CD14-positive monocyte (primary cell): ENCODE measurements around the gene UNC13C. TPM values are rescaled to one million over a fixed set of nuclear protein-coding genes. Genes with fewer than 3 reads are reported as not detected.

Experiments used
- DNase-seq, 3 donors: peaks; one replicate each; pipeline ENCODE4 v3.0.0-alpha.2; 2011 to 2022
- H2AFZ ChIP-seq: 2 replicates; pipeline ENCODE4 v1.6.0; 2012; ENCODE audit warnings: mild to moderate bottlenecking, low read depth, low read length, inconsistent platforms; ENCODE audit not compliant: insufficient read depth, poor library complexity, severe bottlenecking
- H3K27ac ChIP-seq, 2 donors: 1 replicate in 1 of 2; 2 replicates in 1 of 2; pipeline ENCODE4 v1.5.1; 2012 to 2013; ENCODE audit warnings: low read length in 2 of 2, control low read depth in 1 of 2, inconsistent platforms in 1 of 2, low read depth in 1 of 2, mild to moderate bottlenecking in 1 of 2
- H3K27me3 ChIP-seq, 2 donors: one replicate each; pipeline versions ENCODE4 v1.6.0 to v1.6.1; 2011 to 2013; ENCODE audit warnings: low read length in 2 of 2; ENCODE audit not compliant: control insufficient read depth in 2 of 2, insufficient read depth in 2 of 2
- H3K36me3 ChIP-seq, 2 donors: replicated peaks in 1 of 2; 1 replicate in 1 of 2; 2 replicates in 1 of 2; pipeline versions ENCODE4 v1.5.1 to v1.6.1; 2012 to 2013; ENCODE audit warnings: low read length in 2 of 2, control low read depth in 1 of 2, inconsistent platforms in 1 of 2, mild to moderate bottlenecking in 1 of 2; ENCODE audit not compliant: insufficient read depth in 2 of 2, control insufficient read depth in 1 of 2
- H3K4me1 ChIP-seq, 2 donors: 1 replicate in 1 of 2; 2 replicates in 1 of 2; pipeline versions ENCODE4 v1.5.1 to v1.6.1; 2012 to 2013; ENCODE audit warnings: low read length in 2 of 2, control low read depth in 1 of 2, inconsistent platforms in 1 of 2, mild to moderate bottlenecking in 1 of 2, moderate library complexity in 1 of 2; ENCODE audit not compliant: insufficient read depth in 2 of 2, control insufficient read depth in 1 of 2
- H3K4me2 ChIP-seq: replicated peaks from 2 replicates; pipeline ENCODE3; 2012; ENCODE audit warnings: low read length, moderate library complexity, mild to moderate bottlenecking; ENCODE audit not compliant: poor library complexity, severe bottlenecking; ENCODE audit errors: extremely low read depth
- H3K4me3 ChIP-seq, 3 experiments: fragments of 200-600 bp in 1 of 3; sonication (generic) in 1 of 3; replicated peaks in 1 of 3; 1 replicate in 2 of 3; 2 replicates in 1 of 3; pipeline ENCODE4 v1.5.1; 2011 to 2013; ENCODE audit warnings: low read length in 3 of 3, mild to moderate bottlenecking in 3 of 3, control low read depth in 2 of 3, low read depth in 2 of 3, inconsistent platforms in 1 of 3, moderate library complexity in 1 of 3
- H3K79me2 ChIP-seq: 2 replicates; pipeline ENCODE4 v1.6.0; 2012; ENCODE audit warnings: mild to moderate bottlenecking, control low read depth, inconsistent platforms, low read length, moderate library complexity; ENCODE audit not compliant: insufficient read depth
- H3K9ac ChIP-seq: 2 replicates; pipeline ENCODE4 v1.6.0; 2017; ENCODE audit warnings: low read length, mild to moderate bottlenecking; ENCODE audit not compliant: insufficient read depth, poor library complexity, severe bottlenecking
- H3K9me3 ChIP-seq, 2 donors: replicated peaks in 1 of 2; 1 replicate in 1 of 2; 2 replicates in 1 of 2; pipeline versions ENCODE4 v1.5.1 to v1.6.1; 2012 to 2013; ENCODE audit warnings: low read length in 2 of 2, control low read depth in 1 of 2; ENCODE audit not compliant: control insufficient read depth in 1 of 2, insufficient read depth in 1 of 2
- H4K20me1 ChIP-seq: 2 replicates; pipeline ENCODE4 v1.6.0; 2012; ENCODE audit warnings: mild to moderate bottlenecking, low read length, control low read depth, moderate library complexity; ENCODE audit not compliant: insufficient read depth
- H3K27ac Mint-ChIP-seq, 7 donors: one replicate each; pipeline ENCODE4 v1.8.0; 2020; ENCODE audit warnings: mild to moderate bottlenecking in 7 of 7, mixed read lengths in 7 of 7, moderate library complexity in 6 of 7, inconsistent platforms in 2 of 7
- H3K27me3 Mint-ChIP-seq, 3 donors: one replicate each; pipeline ENCODE4 v1.8.0; 2021 to 2022; ENCODE audit warnings: low read depth in 3 of 3, mild to moderate bottlenecking in 3 of 3, mixed read lengths in 3 of 3, moderate library complexity in 3 of 3, inconsistent platforms in 1 of 3
- H3K36me3 Mint-ChIP-seq, 2 donors: one replicate each; pipeline ENCODE4 v1.8.0; 2020; ENCODE audit warnings: mixed read lengths in 2 of 2, inconsistent platforms in 1 of 2, mild to moderate bottlenecking in 1 of 2
- H3K4me1 Mint-ChIP-seq: one replicate; pipeline ENCODE4 v1.8.0; 2020; ENCODE audit warnings: mild to moderate bottlenecking, mixed read lengths
- H3K4me3 Mint-ChIP-seq, 2 donors: one replicate each; pipeline ENCODE4 v1.8.0; 2020; ENCODE audit warnings: mild to moderate bottlenecking in 2 of 2, mixed read lengths in 2 of 2, moderate library complexity in 1 of 2
- H3K9me3 Mint-ChIP-seq, 7 donors: one replicate each; pipeline ENCODE4 v1.8.0; 2020 to 2022; ENCODE audit warnings: mixed read lengths in 7 of 7, mild to moderate bottlenecking in 6 of 7, moderate library complexity in 6 of 7, inconsistent platforms in 2 of 7
- CTCF ChIP-seq: fragments of 200-600 bp; IDR thresholded peaks from one replicate; pipeline ENCODE4 v1.8.0; 2022; ENCODE audit warnings: antibody characterized with exemption, mild to moderate bottlenecking
- WGBS: methylation state at CpG from one replicate; pipeline ENCODE4 v1.1.5; 2013; ENCODE audit warnings: missing lambda C conversion rate; ENCODE audit not compliant: insufficient coverage; 5-methylcytosine and 5-hydroxymethylcytosine counted together
- intact Hi-C, 2 donors: fragments of 100-400 bp; cut with micrococcal nuclease; formaldehyde crosslinking; loops; one replicate each; pipeline versions ENCODE4 v1.15.0 to v1.15.1; 2023
- polyA plus RNA-seq, 3 donors: library from polyadenylated mRNA; depleted of rRNA in 1 of 3; unstranded in 2 of 3; stranded (reverse) in 1 of 3; fragments of 300-500 nt in 2 of 3; fragments of >200 nt in 1 of 3; fragmentation: Illumina TruSeq in 2 of 3; gene quantifications; 1 replicate in 2 of 3; 2 replicates in 1 of 3; pipeline ENCODE4 v1.2.3, GENCODE V29; 2012 to 2021

The UNC13C gene
- polyA plus RNA-seq, 3 donors: not detected

GRCh38 chr15:54559405-54560069, 581.3 kb downstream of the UNC13C start:
- no peak overlapping the region for H3K27ac Mint-ChIP-seq
- Histone ChIP-seq H3K36me3 (no peaks in the 10 kb centered on the region), H2AFZ (no peak overlapping the region), H3K27me3 (no peaks in the 10 kb centered on the region), H3K79me2 (no peaks in the 10 kb centered on the region), H3K27ac (no peak overlapping the region), H3K9ac (no peak overlapping the region), H3K4me1 (peaks cover 3 to 9% of the 10 kb centered on the region in 2 donors), H3K4me2 (no peak overlapping the region), H3K4me3 (no peak overlapping the region), H3K9me3 (no peaks in the 10 kb centered on the region), H4K20me1 (no peaks in the 10 kb centered on the region)
- peaks cover 0 to 2% (median 0%) of the 10 kb centered on the region in 7 donors for H3K9me3 Mint-ChIP-seq
- no peak for TF ChIP-seq CTCF
- no CpG with 5 or more reads among the region's 4 CpGs for WGBS
- H3K4me1 Mint-ChIP-seq: peaks cover 8% of the 10 kb centered on the region
- no peak for DNase-seq
- H3K36me3 Mint-ChIP-seq: no peaks in the 10 kb centered on the region
- peaks cover 0 to 3% (median 0%) of the 10 kb centered on the region in 3 donors for H3K27me3 Mint-ChIP-seq
- peak overlapping the region in 1 of 2 donors; percentile 27 for H3K4me3 Mint-ChIP-seq
- intact Hi-C loops: no loop called here

GRCh38 chr15:54560417-54560816, 582.2 kb downstream of the UNC13C start:
- Histone ChIP-seq H2AFZ (no peak overlapping the region), H3K4me1 (peaks cover 3 to 9% of the 10 kb centered on the region in 2 donors), H4K20me1 (no peaks in the 10 kb centered on the region), H3K27ac (no peak overlapping the region), H3K79me2 (no peaks in the 10 kb centered on the region), H3K27me3 (no peaks in the 10 kb centered on the region), H3K4me3 (no peak overlapping the region), H3K4me2 (no peak overlapping the region), H3K36me3 (no peaks in the 10 kb centered on the region), H3K9ac (no peak overlapping the region), H3K9me3 (no peaks in the 10 kb centered on the region)
- peaks cover 0 to 2% (median 0%) of the 10 kb centered on the region in 7 donors for H3K9me3 Mint-ChIP-seq
- no peak overlapping the region for H3K27ac Mint-ChIP-seq
- peaks cover 0 to 3% (median 0%) of the 10 kb centered on the region in 3 donors for H3K27me3 Mint-ChIP-seq
- intact Hi-C loops: no loop called here
- H3K4me1 Mint-ChIP-seq: peaks cover 8% of the 10 kb centered on the region
- WGBS: no CpG with 5 or more reads among the region's 2 CpGs
- H3K4me3 Mint-ChIP-seq: no peak overlapping the region
- no peak for TF ChIP-seq CTCF
- DNase-seq: no peak
- no peaks in the 10 kb centered on the region for H3K36me3 Mint-ChIP-seq
